CD4-positive, alpha-beta T cell (primary cell): ENCODE results near the gene SETD5. TPM values are rescaled to one million over a fixed set of nuclear protein-coding genes. Genes with fewer than 3 reads are reported as not detected.

Experiments used
- ATAC-seq: fragments of 200-7000 bp; cut with Tn5 transposase; one replicate; pipeline ENCODE4 v1.10.0; 2022; ENCODE audit warnings: mild to moderate bottlenecking; ENCODE audit not compliant: poor library complexity
- CTCF ChIA-PET: fragments of 350-600 bp; sonication (Branson Sonifier 250); formaldehyde crosslinking; loops from one replicate; lab custom pipeline; 2021; ENCODE audit warnings: antibody characterized with exemption, inconsistent platforms; lab: Charles Lee
- POLR2A ChIA-PET: fragments of 350-600 bp; sonication (Branson Sonifier 250); formaldehyde crosslinking; loops from one replicate; lab custom pipeline; 2021; ENCODE audit warnings: antibody characterized with exemption, inconsistent platforms; lab: Charles Lee
- DNase-seq, 14 experiments: peaks; one replicate each; pipeline ENCODE4 v3.0.0-alpha.2; 2013 to 2020; ENCODE audit warnings: mixed read lengths in 2 of 14
- H3K27ac ChIP-seq, 2 donors: one replicate each; pipeline versions ENCODE4 v1.5.1 to v1.7.0; 2013; ENCODE audit warnings: low read length in 2 of 2, low read depth in 1 of 2, mild to moderate bottlenecking in 1 of 2
- H3K27me3 ChIP-seq, 2 experiments: 1 replicate in 1 of 2; 2 replicates in 1 of 2; pipeline versions ENCODE4 v1.6.1 to v1.7.0; 2013; ENCODE audit warnings: low read length in 2 of 2, control low read depth in 1 of 2, mild to moderate bottlenecking in 1 of 2, moderate library complexity in 1 of 2; ENCODE audit not compliant: insufficient read depth in 2 of 2, control insufficient read depth in 1 of 2
- H3K36me3 ChIP-seq: one replicate; pipeline ENCODE4 v1.6.1; 2013; ENCODE audit warnings: low read length, control low read depth; ENCODE audit not compliant: insufficient read depth
- H3K4me1 ChIP-seq: one replicate; pipeline ENCODE4 v1.6.1; 2013; ENCODE audit warnings: low read length, control low read depth; ENCODE audit not compliant: insufficient read depth
- H3K4me3 ChIP-seq: one replicate; pipeline ENCODE4 v1.5.1; 2013; ENCODE audit warnings: mild to moderate bottlenecking, low read length, moderate library complexity
- H3K9me3 ChIP-seq, 2 experiments: 1 replicate in 1 of 2; 2 replicates in 1 of 2; pipeline versions ENCODE4 v1.6.1 to v1.7.0; 2013; ENCODE audit warnings: low read length in 2 of 2, mild to moderate bottlenecking in 2 of 2, control low read depth in 1 of 2, moderate library complexity in 1 of 2; ENCODE audit not compliant: control insufficient read depth in 1 of 2, insufficient read depth in 1 of 2
- H3K27ac Mint-ChIP-seq: one replicate; pipeline ENCODE4 v1.8.0; 2020; ENCODE audit warnings: mixed read lengths
- H3K27me3 Mint-ChIP-seq: one replicate; pipeline ENCODE4 v1.8.0; 2021; ENCODE audit warnings: mixed read lengths
- H3K36me3 Mint-ChIP-seq: one replicate; pipeline ENCODE4 v1.8.0; 2021; ENCODE audit warnings: low read depth, mixed read lengths
- H3K4me1 Mint-ChIP-seq: one replicate; pipeline ENCODE4 v1.8.0; 2021; ENCODE audit warnings: low read depth, mixed read lengths
- H3K4me3 Mint-ChIP-seq: one replicate; pipeline ENCODE4 v1.8.0; 2020; ENCODE audit warnings: mild to moderate bottlenecking, mixed read lengths
- H3K9me3 Mint-ChIP-seq: one replicate; pipeline ENCODE4 v1.8.0; 2020; ENCODE audit warnings: mixed read lengths
- intact Hi-C, 2 experiments: fragments of 100-400 bp; cut with DNase I in 1 of 2; cut with micrococcal nuclease in 1 of 2; formaldehyde crosslinking; loops; one replicate each; pipeline versions ENCODE4 v1.15.1 to v1.9.0; 2023 to 2025; cut with DNase I, micrococcal nuclease
- total RNA-seq, 174 experiments: library from RNA in 2 of 174; stranded (reverse) in 2 of 174; gene quantifications; one replicate each; pipeline ENCODE4 v1.2.3 and lab custom pipeline; 2021 to 2026
- TF ChIP-seq, protein P1 (sequence below): fragments of 200-600 bp; IDR thresholded peaks from one replicate; pipeline ENCODE4 v1.8.0; 2022; ENCODE audit warnings: antibody characterized with exemption, mild to moderate bottlenecking

The SETD5 gene
- total RNA-seq, 2 experiments from 2014 or later: 58.5 to 67.6 TPM

DNA sequence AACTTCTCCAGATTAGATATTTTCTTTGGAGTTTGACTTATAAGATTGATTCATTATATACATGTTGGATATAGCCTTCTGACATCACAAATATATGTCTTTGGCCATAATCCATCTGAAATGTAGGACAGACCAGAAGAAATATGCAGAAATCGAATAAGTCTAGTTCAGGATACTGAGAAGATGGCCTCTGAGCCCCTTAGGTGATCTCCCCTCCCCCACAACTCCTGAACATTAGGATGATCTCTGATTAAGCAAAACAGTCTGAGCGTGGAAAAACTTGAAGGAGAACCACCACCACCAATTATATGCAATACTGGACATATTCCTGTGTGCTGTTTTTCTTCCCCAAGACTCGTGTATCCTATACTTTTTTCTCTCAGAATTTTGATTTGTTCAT, 3.2 kb downstream of the SETD5 start:
- Histone ChIP-seq H3K36me3 (no peaks in the 10 kb centered on the region), H3K4me3 (no peak overlapping the region), H3K4me1 (peaks cover 29% of the 10 kb centered on the region), H3K27ac (no peak overlapping the region), H3K9me3 (no peaks in the 10 kb centered on the region), H3K27me3 (no peaks in the 10 kb centered on the region)
- Mint-ChIP-seq H3K4me3 (peak overlapping the region; percentile 52), H3K9me3 (no peaks in the 10 kb centered on the region), H3K36me3 (peaks cover 26% of the 10 kb centered on the region), H3K4me1 (peaks cover 77% of the 10 kb centered on the region), H3K27me3 (no peaks in the 10 kb centered on the region), H3K27ac (peak overlapping the region; percentile 99)
- intact Hi-C loops: no loop called here
- ChIA-PET POLR2A (interaction anchor here (7.3 kb wide), 1 partner anchor 39 kb away, joined by 209 read pairs; the partner anchor contains the start of gene THUMPD3), CTCF (no interaction called here)
- TF ChIP-seq, protein P1, sequence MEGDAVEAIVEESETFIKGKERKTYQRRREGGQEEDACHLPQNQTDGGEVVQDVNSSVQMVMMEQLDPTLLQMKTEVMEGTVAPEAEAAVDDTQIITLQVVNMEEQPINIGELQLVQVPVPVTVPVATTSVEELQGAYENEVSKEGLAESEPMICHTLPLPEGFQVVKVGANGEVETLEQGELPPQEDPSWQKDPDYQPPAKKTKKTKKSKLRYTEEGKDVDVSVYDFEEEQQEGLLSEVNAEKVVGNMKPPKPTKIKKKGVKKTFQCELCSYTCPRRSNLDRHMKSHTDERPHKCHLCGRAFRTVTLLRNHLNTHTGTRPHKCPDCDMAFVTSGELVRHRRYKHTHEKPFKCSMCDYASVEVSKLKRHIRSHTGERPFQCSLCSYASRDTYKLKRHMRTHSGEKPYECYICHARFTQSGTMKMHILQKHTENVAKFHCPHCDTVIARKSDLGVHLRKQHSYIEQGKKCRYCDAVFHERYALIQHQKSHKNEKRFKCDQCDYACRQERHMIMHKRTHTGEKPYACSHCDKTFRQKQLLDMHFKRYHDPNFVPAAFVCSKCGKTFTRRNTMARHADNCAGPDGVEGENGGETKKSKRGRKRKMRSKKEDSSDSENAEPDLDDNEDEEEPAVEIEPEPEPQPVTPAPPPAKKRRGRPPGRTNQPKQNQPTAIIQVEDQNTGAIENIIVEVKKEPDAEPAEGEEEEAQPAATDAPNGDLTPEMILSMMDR: no peak
- no peak for ATAC-seq
- no peak for DNase-seq

DNA sequence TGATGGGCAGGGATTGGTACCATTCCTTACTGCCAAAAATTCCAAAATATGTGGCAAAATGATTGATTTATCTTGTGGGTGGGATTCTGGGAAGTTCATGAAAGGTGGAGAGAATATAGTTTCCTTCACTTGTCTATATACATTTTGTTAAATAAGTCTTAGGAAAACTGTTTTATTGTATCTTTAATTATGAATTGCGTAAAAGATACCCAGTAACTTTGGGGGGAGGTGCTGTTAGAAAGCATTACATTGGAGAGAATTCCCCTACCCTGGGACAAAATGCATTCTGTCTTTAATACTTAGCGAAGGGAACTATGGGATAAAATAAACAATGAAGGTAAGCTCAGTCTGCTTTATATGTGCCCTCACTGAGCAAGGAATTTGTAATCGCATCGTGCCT, 4.6 kb downstream of the SETD5 start:
- intact Hi-C loops: loop anchor here in 1 of 2 experiments (2.0 kb wide), 1 partner anchor 19 kb away; no protein-coding TSS in a partner anchor
- POLR2A ChIA-PET: interaction anchor here (1.1 to 1.2 kb wide), 2 partner anchors 8 to 39 kb away, joined by 3 to 4 read pairs; partner anchors contain the start of gene THUMPD3

DNA sequence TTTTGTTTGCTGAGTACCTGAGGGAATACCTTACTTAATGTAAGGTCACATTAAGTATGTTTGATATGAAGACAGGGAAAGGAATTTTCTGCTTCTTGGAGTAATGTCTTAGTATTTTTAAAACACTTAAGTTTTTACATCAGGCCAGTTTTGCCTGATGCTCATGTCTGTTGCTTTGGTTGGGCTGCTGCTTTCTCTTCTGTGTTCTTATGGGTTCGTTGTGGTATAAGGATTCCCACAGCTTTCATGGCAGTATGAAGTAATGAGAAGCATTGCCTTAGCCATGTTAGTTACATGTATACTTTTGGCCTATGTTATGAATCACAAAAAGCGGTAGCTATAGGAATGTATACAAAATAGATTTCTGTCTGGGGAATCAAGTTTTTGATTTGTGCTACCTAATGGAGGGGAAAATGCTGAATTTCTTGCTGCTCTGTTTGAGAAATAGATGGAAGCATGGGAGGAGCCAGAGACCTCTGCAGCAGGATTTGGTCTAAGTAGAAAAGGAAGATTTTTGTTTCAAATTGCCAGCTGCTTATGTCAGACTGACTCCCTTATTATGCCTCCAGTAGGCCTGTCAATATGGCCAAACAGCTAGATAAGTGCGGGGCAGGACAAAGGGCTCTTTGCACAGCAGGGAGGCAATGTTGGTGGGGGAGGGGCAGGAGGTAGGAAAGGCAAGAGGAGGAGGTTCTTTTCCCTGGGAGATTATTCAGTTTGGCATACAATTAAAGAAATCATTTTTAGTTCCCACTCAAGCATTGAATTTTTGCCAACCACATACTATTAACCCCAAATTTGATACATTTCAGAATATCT, 5.2 kb downstream of the SETD5 start:
- Mint-ChIP-seq H3K27me3 (no peaks in the 10 kb centered on the region), H3K36me3 (peaks cover 15% of the 10 kb centered on the region), H3K4me1 (peaks cover 90% of the 10 kb centered on the region), H3K27ac (peak overlapping the region; percentile 65), H3K4me3 (peak overlapping the region; percentile 65), H3K9me3 (no peaks in the 10 kb centered on the region)
- POLR2A ChIA-PET: interaction anchor here (0.9 to 1.4 kb wide), 4 partner anchors 9 to 247 kb away, joined by 3 to 4 read pairs (median 3); partner anchors contain the start of genes MTMR14 and THUMPD3
- Histone ChIP-seq H3K4me3 (no peak overlapping the region), H3K36me3 (no peaks in the 10 kb centered on the region), H3K9me3 (no peaks in the 10 kb centered on the region), H3K27me3 (no peaks in the 10 kb centered on the region), H3K27ac (no peak overlapping the region), H3K4me1 (peaks cover 30% of the 10 kb centered on the region)
- TF ChIP-seq, protein P1: no peak
- DNase-seq (no peak), ATAC-seq (no peak)
- CTCF ChIA-PET: interaction anchor here (1.5 to 1.6 kb wide), 2 partner anchors 13 to 49 kb away, joined by 5 to 6 read pairs; no protein-coding TSS in a partner anchor
- intact Hi-C loops: loop anchor here in 1 of 2 experiments (2.0 kb wide), 1 partner anchor 18 kb away; no protein-coding TSS in a partner anchor

More for the DNA sequence above, 4.6 kb downstream of the SETD5 start:
- Histone ChIP-seq H3K4me3 (no peak overlapping the region), H3K27ac (no peak overlapping the region), H3K9me3 (no peaks in the 10 kb centered on the region), H3K27me3 (no peaks in the 10 kb centered on the region), H3K4me1 (peaks cover 27% of the 10 kb centered on the region), H3K36me3 (no peaks in the 10 kb centered on the region)
- no peaks in the 10 kb centered on the region for H3K27me3 Mint-ChIP-seq
- TF ChIP-seq, protein P1: no peak
- CTCF ChIA-PET: interaction anchor here (1.5 to 1.6 kb wide), 2 partner anchors 14 to 49 kb away, joined by 5 to 6 read pairs; no protein-coding TSS in a partner anchor
- peaks cover 15% of the 10 kb centered on the region for H3K36me3 Mint-ChIP-seq
- ATAC-seq (no peak), DNase-seq (no peak)
- peaks cover 85% of the 10 kb centered on the region for H3K4me1 Mint-ChIP-seq
- H3K9me3 Mint-ChIP-seq: no peaks in the 10 kb centered on the region
- peak overlapping the region; percentile 65 for H3K4me3 Mint-ChIP-seq
- H3K27ac Mint-ChIP-seq: peak overlapping the region; percentile 65
